Embryonic facial prominence (tissue), 1 donor: Measurements from ENCODE around the gene ATAD1.
"Not testable (repeated sequence)": the region's sequence is repeated elsewhere in the genome, so short reads cannot be mapped to it uniquely, and the experiment has no call there.

Experiments
- DNase-seq: peaks from one replicate; pipeline ENCODE4 v3.0.0-alpha.2; 2016; ENCODE audit errors: extremely low spot score

ATAD1 gene

DNA sequence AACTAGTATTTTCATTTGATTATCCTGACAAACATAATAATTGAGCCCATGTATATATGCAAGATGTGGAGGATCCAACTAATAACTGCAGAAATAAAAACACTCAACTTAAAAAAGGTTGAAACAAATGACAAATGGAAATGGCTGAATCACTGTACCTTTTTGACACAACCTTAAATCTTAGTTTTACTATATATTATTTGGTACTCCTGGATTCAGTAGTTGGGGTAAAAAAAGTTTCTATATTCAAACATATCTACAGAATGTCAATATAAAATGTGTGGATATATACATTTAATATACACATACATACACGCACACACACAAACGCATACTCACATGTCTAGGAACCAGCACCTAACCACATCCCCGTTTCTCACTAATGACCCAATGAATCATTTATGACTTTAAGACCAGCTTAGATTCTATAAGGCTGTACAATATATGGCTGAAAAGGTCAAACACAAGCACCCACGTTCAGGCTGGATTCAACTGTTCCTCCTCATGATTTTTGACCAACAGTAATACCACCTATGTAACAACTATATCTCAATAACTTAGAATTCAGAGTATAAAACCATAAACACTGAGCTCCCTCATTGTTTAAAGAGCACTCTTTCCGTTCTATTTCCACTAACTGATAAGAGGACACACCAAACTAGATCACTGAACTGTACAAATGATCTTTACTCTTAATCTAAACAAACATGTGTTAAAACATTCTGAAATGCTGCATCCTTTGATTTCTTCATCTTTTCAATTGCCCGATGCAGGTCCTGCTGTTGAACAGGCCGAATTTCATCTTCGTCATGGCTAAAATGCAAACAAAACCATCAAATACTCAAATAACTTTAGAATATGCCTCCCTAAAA lies 63.8 kb downstream of the ATAD1 start:
- DNase-seq: no peak

DNA sequence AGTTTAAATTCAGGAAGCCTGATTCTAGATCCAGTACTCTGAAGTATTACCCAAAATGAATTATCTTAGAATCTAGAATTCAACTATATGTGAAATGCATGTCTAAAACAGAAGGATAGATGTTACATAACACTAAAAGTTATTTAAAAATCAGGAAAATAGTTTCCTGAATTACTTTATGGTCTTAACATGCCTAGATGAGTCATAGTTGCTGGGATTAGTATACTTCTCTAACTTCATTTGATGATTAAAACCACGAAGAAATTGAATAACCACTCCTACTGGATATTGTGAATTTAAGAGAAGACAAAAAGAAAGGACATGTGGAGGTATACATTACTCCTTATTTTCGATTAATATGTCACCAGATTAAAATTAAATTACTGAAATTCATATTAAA lies 65.5 kb downstream of the ATAD1 start:
- no peak for DNase-seq

DNA sequence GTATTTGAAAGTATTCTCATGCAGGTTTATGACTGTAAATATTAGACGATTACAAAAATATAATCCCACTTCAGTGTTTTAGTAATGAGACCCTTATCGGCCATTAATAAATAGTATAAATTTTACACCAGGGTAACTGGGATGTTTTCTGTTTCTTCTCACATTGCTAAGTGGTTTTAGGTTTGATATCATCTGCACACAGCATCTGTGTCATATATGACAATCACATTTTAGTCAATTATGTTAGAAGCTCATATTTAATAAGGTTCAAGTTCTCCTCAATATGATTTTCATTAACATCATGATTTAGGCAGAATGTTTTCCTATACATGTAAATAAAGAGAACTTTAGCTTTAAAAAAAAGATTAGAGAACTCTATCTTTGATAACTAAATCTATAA lies 66.8 kb downstream of the ATAD1 start:
- no peak for DNase-seq

DNA sequence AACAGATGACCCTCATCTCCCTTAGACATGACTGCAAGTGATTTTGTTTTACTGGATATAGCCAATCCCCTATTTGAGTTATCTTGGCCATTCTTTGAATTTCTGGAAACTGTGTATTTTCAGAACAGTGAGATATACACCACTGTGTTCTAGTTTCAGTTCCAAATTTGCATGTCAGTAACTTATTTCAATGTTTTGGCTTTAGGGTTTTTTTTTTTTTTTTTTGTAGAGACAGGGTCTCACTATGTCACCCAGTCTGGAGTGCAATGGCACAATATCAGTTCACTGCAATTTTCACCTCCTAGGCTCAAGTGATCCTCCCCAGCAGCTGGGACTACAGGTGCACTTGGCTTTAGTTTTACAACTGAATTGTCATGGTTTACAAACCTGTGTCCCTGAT lies 67.2 kb downstream of the ATAD1 start:
- DNase-seq: no peak

DNA sequence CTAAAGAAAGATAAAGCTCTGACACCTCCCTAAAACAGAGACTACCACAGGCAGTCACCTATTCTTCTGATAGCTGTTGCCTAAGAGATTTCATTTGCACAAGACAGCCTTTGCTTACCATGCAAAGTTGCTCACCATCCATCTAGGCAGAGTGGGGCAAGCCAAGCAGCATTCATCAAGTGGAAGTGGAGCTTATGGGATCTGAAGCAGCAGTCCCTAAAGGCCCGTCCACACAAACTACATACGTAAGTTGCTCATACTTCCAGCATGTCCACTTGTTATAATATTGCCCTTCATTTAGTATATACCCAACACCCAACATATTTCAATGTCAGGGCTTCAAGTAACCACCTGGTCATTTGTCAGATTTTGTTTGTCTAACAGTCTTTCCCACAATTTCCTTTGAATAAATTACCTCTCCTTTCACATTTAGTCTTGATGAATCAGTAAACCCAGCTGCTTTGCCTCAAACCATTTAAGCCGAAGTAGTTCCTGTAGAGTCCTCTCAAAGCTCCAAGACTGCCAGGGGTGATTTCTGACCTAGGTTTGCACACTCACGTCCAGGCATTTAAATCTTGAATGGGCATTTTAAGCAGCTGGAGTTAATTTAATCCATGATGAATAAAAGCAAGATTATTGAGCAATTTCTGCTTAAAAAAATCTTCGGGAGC lies 67.9 kb downstream of the ATAD1 start:
- no peak for DNase-seq

DNA sequence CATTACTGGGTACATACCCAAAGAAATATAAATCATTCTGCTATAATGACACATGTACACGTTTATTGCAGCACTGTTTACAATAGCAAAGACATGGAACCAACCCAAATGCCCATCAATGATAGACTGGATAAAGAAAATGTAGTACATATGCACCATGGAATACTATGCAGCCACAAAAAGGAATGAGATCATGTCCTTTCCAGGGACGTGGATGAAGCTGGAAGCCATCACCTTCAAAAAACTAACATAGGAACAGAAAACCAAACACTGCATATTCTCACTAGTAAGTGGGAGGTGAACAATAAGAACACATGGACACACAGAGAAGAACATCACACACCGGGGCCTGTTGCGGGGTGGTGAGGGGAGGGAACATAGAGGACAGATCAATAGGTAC lies 69.8 kb downstream of the ATAD1 start:
- DNase-seq: not testable (repeated sequence)

DNA sequence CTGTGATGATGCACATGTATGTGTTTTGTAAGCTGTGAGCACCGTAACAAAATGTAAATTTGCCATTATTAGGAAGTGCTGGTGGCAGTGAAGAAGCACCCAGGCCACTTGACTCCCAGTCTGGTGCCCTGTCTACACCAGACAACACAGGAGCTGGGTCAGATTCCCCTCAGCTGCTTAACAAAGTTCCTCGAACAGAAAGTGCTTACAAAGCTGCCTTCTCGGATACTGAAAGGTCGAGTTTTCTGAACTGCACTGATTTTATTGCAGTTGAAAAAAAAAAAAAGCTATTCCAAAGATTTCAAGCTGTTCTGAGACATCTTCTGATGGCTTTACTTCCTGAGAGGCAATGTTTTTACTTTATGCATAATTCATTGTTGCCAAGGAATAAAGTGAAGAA lies 71.1 kb downstream of the ATAD1 start:
- no peak for DNase-seq

DNA sequence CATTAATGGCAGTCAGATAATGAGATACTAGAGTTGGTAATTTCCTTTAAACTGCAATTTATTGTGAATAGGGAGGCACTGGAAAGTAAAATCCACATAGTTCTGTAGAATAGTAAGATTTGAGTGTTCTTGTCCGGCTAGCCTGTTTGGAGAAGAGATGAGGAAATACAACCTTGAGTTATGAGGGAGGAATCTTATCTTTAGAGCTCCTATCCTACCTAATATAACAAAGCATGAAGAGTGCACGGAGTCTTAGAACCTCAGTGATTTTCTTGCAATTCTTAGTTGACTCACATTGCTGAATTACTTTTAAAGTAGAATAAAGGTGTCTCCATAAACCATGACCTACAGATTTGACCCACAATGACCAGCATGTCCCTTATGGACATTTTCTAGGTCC lies 73.4 kb downstream of the ATAD1 start:
- DNase-seq: no peak

DNA sequence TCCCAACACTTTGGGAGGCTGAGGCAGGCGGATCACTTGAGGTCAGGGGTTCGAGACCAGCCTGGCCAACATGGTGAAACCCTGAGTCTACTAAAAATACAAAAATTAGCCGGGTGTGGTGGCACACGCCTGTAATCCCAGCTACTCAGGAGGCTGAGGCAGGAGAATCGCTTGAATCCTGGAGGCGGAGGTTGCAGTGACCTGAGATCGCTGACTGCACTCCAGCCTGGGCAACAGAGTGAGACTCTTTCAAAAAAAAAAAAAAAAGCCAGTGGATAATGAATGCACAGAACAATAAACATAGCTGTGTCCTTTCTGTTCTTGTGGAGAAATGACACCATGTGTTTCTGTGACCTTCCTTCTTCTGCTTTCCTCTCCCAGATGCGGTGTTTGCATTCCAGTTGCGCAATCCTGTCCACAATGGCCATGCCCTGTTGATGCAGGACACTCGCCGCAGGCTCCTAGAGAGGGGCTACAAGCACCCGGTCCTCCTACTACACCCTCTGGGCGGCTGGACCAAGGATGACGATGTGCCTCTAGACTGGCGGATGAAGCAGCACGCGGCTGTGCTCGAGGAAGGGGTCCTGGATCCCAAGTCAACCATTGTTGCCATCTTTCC lies 74.9 kb downstream of the ATAD1 start:
- DNase-seq: not testable (repeated sequence)

DNA sequence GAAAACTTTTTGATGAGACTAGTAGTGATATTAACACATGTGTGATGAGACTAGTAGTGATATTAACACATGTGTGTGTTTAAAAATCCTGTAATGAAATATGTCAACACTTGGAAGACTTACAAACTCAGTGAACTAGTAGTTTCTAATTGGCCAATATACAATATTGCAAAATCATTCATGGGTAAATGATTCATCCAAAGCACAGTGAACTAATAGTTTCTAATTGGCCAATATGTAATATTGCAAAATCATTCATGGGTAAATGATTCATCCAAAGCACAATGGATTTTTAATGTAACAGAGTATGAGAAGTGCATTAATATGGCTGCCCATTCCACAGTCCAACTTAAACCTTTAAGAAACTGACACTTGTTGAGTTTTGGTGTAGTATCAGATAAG lies 77.8 kb downstream of the ATAD1 start:
- no peak for DNase-seq

DNA sequence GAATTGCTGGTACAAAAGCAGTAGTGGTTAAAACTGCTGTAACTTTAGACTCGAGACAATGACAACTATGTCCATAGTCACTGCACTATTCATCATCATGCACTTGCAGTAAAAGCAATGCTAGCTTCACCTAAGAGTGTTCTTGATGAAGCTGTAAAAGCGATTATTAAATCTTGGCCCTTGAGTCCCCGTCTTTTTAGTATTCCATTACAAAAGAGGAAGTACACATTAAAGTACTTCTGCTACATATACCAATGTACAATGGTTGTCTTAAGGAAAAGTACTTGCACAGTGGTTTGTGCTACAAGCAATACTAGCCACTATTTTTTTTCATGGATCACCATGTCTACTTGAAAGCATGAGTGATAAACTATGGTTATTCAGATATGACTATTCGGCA lies 78.3 kb downstream of the ATAD1 start:
- DNase-seq: no peak

DNA sequence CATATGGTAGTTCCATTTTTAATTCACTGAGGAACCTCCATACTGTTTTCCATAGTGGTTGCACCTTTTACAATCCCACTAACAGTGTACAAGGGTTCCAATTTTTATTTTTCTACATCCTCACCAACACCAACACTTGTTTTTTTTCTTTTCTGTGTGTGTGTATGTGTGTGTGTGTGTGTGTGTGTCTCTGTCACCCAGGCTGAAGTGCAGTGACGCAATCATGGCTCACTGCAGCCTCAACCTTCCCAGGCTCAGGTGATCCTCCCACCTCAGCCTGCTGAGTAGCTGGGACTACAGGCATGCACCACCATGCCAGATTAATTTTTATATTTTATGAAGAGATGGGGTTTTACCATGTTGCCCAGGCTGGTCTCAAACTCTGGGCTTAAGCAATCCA lies 79.8 kb downstream of the ATAD1 start:
- not testable (repeated sequence) for DNase-seq

DNA sequence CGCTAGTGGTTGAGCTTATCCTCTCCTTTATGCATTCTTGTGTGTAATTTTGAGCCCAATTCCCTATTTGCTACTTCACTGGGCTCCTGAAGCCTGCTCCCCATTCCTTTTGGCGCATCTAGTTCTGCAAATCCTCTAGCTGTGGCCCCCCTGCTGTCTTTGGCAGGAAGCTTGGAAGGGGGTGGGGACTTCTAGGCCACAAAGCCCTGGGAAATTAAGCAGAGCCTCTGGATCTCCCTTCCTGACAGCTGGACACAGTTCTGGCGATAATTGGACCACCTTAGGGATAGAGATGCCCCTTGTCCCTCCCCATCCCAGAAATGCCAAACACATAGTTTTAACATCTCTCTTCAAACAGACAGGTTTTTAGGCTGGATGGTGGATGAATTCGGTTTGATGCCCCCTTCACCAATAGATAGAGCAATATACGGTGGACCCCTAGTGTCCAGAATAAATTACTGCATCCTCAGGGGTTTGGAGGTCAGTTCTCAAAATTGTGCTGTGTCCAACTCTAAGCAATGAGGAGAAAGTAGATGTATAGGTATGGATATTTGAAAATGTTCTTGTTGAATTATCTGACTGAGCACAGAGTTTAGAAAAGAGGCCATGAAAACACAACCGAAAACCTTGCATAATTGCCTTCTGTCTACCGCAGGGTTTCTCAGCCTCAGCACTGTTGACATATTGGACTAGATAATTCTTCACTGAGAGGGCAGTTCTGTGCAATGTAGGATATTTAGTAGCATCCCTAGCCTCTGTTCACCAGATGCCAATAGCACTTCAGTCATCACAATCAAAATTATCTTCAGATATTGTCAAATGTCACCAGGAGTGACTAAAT lies 82.8 kb downstream of the ATAD1 start:
- peak; percentile 11 for DNase-seq

DNA sequence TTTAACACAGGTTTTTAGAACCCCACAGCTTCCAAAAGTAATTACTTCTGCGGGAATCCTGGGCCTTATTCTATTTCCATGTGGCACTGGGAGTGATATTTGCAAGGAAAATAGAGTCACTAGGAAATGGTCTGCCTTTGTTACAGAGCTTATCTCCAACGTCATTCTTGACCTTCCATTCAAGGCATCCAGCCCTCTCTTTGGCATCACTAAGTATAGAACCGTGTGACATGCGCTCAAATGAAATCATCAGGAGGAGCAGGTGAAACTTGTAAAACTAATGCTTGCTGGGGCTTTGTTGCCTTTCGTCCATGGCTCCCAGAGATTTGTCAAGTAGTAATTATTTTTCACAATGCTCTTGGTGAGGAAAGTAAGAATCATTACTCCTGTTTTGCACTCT lies 84.9 kb downstream of the ATAD1 start:
- no peak for DNase-seq

DNA sequence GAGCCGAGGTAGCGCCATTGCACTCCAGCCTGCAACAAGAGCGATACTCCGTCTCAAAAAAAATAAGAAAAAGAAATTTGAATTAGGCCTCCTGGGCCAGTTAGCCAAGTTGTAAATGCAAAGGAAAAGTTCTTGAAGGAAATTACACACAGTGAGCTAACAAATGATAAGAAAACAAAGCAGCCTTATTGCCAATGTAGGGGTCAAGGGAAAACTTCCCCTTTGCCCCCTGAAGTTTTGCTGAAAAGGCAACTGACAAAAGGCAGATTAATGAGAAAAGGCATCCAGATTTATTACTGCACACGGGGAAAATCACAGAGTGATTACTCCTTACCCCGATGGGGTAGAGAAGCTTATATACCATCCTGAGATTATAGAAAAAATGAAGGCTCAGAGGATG lies 88.1 kb downstream of the ATAD1 start:
- DNase-seq: no peak

DNA sequence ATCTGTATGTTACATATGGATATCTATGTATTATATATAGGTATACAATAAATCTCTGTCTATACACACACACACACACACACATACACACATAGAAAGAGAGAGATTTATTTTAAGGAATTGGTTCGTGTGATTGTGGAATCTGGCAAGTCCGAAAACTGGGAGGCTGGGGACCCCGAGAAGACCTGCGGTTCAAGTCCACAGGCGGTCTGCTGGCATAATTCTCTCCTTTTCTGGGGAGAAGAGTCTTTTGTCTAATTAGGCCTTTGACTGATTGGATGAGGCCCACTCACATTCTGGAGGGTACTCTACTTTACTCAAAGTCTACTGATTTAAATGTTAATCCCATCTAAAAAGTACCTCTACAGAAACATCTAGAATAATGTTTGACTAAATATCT lies 93.2 kb downstream of the ATAD1 start:
- DNase-seq: no peak

DNA sequence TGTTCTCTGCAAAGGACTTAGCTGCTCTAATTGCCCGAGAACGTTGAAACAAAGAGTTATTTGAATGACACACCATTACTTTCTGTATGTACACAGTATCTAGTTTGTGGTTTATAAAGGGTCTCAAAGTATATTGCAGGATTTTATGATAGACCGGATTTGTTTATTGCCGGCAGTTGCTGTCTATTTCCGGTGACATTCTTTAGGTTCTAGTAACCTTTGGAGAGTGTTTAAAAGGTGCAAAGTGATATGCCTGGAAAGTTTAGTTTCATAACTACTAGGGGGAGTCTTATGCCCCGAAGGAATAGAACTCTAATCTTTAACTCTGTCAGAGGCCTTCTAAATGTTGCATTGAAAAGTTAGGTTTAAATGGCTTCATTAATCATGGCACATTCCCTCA lies 94.5 kb downstream of the ATAD1 start:
- DNase-seq: no peak

DNA sequence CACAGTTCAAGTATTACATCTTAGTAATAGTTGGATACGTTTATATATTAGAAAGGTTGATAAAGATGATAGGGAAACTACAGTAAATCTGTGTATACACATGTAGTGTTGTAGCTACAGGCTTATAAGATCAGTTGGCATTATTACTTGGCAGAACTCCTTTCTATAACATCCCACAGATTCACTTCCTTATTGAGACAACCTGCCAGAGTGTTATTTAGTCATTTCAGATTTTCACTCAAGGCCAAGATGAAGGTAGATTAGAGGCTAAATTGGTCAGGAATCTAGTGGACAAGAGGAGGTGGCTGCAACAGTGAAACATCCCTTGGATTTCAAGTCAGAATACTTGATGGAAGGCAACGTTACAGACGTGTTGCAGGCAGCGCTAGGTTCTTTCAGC lies 95.3 kb downstream of the ATAD1 start:
- no peak for DNase-seq

DNA sequence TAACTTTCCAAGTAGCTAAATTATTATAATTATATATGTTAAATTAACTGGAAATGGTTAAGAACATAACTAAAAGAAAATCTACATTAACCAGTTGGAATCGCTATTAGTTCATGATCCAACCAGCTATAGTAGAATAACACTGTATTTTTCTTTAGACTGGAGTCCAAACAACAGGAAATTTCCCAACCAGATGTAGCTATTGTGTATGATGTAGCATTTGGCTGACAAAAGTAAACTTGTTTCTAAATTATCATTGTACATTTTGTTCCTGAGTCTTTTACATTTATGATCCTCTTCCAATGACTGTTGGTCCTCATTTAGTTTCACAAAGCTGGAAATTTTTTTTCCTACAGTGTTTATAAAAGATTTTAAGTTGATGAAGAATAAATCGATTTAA lies 96.2 kb downstream of the ATAD1 start:
- DNase-seq: no peak

DNA sequence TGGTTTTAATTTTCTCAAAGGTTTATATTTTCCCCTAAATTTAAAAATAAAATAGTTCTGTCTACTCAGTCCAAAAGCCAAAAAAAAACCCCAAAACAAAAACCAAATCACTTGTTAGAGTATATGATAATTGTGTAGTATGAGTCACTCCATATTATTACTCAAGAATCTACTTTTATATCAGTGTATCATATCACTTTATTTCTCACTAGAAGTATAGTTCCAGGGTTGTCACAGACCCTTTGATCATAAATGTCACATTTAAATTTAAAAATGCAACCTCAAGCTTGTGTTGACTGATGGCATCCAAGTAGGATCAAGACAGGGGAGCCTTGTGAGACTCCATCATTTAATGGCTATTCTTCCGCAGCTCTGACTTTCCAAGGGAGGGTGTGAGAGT lies 97.4 kb downstream of the ATAD1 start:
- no peak for DNase-seq

DNA sequence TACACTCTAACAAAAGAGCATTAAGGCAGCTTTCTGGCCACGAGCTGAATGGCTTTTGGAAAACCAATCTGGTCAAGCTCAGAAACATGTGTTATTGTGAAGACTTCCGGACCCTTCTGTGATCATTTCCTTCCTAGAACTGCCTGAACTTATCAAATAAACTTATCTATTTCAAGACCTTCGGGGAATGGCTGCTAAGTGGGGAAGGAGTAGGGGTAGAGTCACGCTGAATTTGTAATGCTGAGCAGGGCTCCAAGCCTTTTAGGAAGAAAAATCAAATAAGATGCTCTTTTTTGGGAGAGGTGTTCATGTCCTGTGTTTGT lies 101.7 kb downstream of the ATAD1 start:
- DNase-seq: no peak
